Upper lobe of left lung (tissue), 6 donors: Measurements from ENCODE around the gene UBR2. TPM values are rescaled to one million over a fixed set of nuclear protein-coding genes. Genes with fewer than 3 reads are reported as not detected.

Experiments
- ATAC-seq, 2 donors: fragments of 200-7000 bp; cut with Tn5 transposase; one replicate each; pipeline ENCODE4 v1.9.1; 2022; ENCODE audit warnings: mild to moderate bottlenecking in 2 of 2, moderate library complexity in 2 of 2; ENCODE audit not compliant: low FRiP score in 2 of 2
- DNase-seq, 2 donors: peaks; one replicate each; pipeline ENCODE4 v3.0.0-alpha.2; 2019 to 2020
- H3K27ac ChIP-seq, 4 donors: fragments of 200-600 bp; sonication (generic); one replicate each; pipeline ENCODE4 v1.5.1; 2016 to 2019
- H3K27me3 ChIP-seq, 4 donors: fragments of 200-600 bp; sonication (generic); one replicate each; pipeline ENCODE4 v1.5.1; 2017 to 2019
- H3K36me3 ChIP-seq, 4 donors: fragments of 200-600 bp; sonication (generic); one replicate each; pipeline ENCODE4 v1.5.1; 2016 to 2019
- H3K4me1 ChIP-seq, 4 donors: fragments of 200-600 bp; sonication (generic); one replicate each; pipeline ENCODE4 v1.5.1; 2018 to 2019
- H3K4me3 ChIP-seq, 4 donors: fragments of 200-600 bp; sonication (generic); one replicate each; pipeline ENCODE4 v1.5.1; 2017 to 2019; ENCODE audit warnings: mild to moderate bottlenecking in 2 of 4, moderate library complexity in 1 of 4
- H3K9me3 ChIP-seq, 4 donors: fragments of 200-600 bp; sonication (generic); one replicate each; pipeline ENCODE4 v1.5.1; 2018 to 2019
- EP300 ChIP-seq, 4 donors: sonication (generic); formaldehyde crosslinking; IDR thresholded peaks; one replicate each; pipeline ENCODE4 v1.5.1; 2017; ENCODE audit warnings: antibody characterized with exemption in 4 of 4, control low read depth in 2 of 4
- POLR2A ChIP-seq, 4 donors: fragments of 450-650 bp; IDR thresholded peaks; one replicate each; pipeline ENCODE4 v1.5.1; 2016 to 2017; ENCODE audit warnings: antibody characterized with exemption in 4 of 4, mild to moderate bottlenecking in 2 of 4
- POLR2AphosphoS5 ChIP-seq, 2 donors: sonication (generic); formaldehyde crosslinking; IDR thresholded peaks; one replicate each; pipeline ENCODE4 v1.5.1; 2017; ENCODE audit warnings: antibody characterized with exemption in 2 of 2
- WGBS, 2 donors: methylation state at CpG; one replicate each; pipeline ENCODE4 v1.1.5; 2017 to 2018; 5-methylcytosine and 5-hydroxymethylcytosine counted together
- total RNA-seq, 6 donors: library from RNA; depleted of rRNA in 4 of 6; stranded (reverse); fragments of >200 nt in 4 of 6; gene quantifications; one replicate each; pipeline versions ENCODE4 v1.1.0 to v1.2.1, GENCODE V29; 2016 to 2021
- TF ChIP-seq, protein P1 (sequence below), 6 experiments: fragments of 450-650 bp in 4 of 6; fragments of 200-600 bp in 2 of 6; sonication (generic) in 2 of 6; IDR thresholded peaks; one replicate each; pipeline ENCODE4 v1.5.1; 2016 to 2019; ENCODE audit warnings: antibody characterized with exemption in 6 of 6
- donor health status: DM: no; HTN: no; CAD: no; lungs with moderate emphysema.
- donor health status: DM: no; HTN: yes; CAD: no; lungs with severe emphysema.

The UBR2 gene
- total RNA-seq, 6 donors from 2014 or later, result 20.3 to 44.3 (median 32.8) TPM

DNA sequence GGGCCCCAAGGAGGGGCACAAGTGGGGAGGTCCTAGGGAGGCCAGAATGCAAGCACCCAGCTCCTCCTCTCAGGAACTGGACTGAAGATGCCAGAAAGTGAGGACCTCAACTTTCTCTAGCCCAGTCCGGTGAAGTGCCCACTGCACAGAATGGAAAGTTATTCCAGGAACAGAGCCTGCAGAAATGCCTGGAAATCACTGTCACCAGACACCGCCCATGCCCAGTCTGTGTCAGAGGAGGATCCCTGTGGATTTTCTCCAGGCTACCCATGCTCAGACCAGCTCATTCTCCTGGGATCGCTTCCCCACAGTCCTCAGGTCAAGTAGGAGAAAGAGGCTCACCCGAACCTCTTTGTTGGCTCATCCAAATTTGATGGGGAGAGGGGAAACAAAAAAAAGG lies 152.0 kb downstream of the UBR2 start:
- H3K27ac ChIP-seq, result no peak overlapping the region
- no peaks in the 10 kb centered on the region for H3K36me3 ChIP-seq
- TF ChIP-seq POLR2A (IDR thresholded peaks at IDR 0.05), result no peak
- no peak for TF ChIP-seq EP300 (IDR thresholded peaks at IDR 0.05)
- TF ChIP-seq, protein P1, sequence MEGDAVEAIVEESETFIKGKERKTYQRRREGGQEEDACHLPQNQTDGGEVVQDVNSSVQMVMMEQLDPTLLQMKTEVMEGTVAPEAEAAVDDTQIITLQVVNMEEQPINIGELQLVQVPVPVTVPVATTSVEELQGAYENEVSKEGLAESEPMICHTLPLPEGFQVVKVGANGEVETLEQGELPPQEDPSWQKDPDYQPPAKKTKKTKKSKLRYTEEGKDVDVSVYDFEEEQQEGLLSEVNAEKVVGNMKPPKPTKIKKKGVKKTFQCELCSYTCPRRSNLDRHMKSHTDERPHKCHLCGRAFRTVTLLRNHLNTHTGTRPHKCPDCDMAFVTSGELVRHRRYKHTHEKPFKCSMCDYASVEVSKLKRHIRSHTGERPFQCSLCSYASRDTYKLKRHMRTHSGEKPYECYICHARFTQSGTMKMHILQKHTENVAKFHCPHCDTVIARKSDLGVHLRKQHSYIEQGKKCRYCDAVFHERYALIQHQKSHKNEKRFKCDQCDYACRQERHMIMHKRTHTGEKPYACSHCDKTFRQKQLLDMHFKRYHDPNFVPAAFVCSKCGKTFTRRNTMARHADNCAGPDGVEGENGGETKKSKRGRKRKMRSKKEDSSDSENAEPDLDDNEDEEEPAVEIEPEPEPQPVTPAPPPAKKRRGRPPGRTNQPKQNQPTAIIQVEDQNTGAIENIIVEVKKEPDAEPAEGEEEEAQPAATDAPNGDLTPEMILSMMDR (IDR thresholded peaks at IDR 0.05), result no peak
- no peak for TF ChIP-seq POLR2AphosphoS5 (IDR thresholded peaks at IDR 0.05)
- H3K9me3 ChIP-seq, result peaks cover 0 to 5% (median 0%) of the 10 kb centered on the region in 4 donors
- DNase-seq, result no peak
- no peaks in the 10 kb centered on the region for H3K27me3 ChIP-seq
- H3K4me1 ChIP-seq, result no peaks in the 10 kb centered on the region
- H3K4me3 ChIP-seq, result no peak overlapping the region
- 87 to 90% methylated on average over 4 of the region's 4 CpGs for whole genome bisulfite sequencing, 2 donors
- no peak for ATAC-seq

DNA sequence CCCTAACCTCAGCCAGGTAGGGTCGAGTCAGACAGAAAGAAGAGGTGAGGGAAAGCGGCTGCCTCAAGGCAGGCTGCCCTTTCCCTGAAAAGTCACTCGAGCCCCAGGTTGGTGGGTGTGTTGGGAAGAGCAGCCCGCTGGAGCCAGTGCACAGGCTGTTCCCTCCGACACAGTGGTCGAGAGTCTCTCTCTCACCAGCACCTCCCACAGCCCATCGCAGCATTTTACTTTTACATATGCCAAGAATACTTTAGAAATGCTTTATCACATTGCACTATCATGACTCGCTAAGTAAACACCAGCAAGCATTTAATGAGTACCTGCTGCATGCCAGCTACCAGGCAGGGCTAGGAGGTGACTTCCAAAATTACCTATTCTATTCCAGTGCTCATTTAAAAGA lies 156.9 kb downstream of the UBR2 start:
- peak in 1 of 2 donors; percentile 23 for DNase-seq
- ATAC-seq, result no peak
- 63 to 70% methylated on average over 8 of the region's 8 CpGs for WGBS, 2 donors

DNA sequence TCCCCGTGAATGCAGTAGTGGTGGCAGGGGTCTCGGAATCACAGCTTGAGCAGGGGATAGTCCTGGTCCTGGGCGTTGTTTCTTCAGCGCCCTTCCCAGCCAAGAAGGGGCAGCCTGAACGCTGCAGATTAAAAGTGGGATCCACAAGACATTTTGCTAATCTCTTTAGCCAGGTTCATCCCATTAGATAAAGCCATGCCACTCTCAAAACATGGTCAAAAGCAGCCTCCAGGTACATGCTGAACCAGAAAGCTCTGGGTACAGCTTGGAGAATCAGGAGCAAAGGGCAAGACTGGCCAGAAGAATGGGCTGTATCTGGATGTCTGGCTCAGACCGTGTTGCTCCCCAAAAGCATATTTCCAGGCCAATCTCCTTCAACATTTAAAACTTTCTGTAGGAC lies 158.7 kb downstream of the UBR2 start, which contains the start of gene PRPH2:
PRPH2 (minus strand) TSS at position 101 of the 400 bp plus-strand sequence. CDS start 263 bp downstream, outside the sequence.
- no peak for TF ChIP-seq EP300 (IDR thresholded peaks at IDR 0.05)
- TF ChIP-seq POLR2A (IDR thresholded peaks at IDR 0.05), result no peak
- TF ChIP-seq, protein P1 (IDR thresholded peaks at IDR 0.05), result no peak
- no peak for TF ChIP-seq POLR2AphosphoS5 (IDR thresholded peaks at IDR 0.05)
- WGBS, 2 donors, result 90 to 96% methylated on average over 6 of the region's 6 CpGs
- no peak within 1 kb of the TSS for H3K27ac ChIP-seq
- H3K36me3 ChIP-seq, result no peaks in the 10 kb centered on the region
- no peak for ATAC-seq
- H3K27me3 ChIP-seq, result no peaks in the 10 kb centered on the region
- H3K4me1 ChIP-seq, result peaks cover 9 to 14% (median 11%) of the 10 kb centered on the region in 4 donors
- DNase-seq, result no peak
- H3K4me3 ChIP-seq, result no peak within 1 kb of the TSS
- no peaks in the 10 kb centered on the region for H3K9me3 ChIP-seq

More for the DNA sequence above, 156.9 kb downstream of the UBR2 start:
- Histone ChIP-seq H3K9me3 (no peaks in the 10 kb centered on the region), H3K27ac (no peak overlapping the region), H3K4me3 (no peak overlapping the region), H3K4me1 (no peaks in the 10 kb centered on the region), H3K27me3 (no peaks in the 10 kb centered on the region), H3K36me3 (no peaks in the 10 kb centered on the region)
- TF ChIP-seq EP300 (IDR thresholded peaks at IDR 0.05) (no peak), POLR2AphosphoS5 (IDR thresholded peaks at IDR 0.05) (no peak)
- TF ChIP-seq, protein P1 (IDR thresholded peaks at IDR 0.05), result no peak

DNA sequence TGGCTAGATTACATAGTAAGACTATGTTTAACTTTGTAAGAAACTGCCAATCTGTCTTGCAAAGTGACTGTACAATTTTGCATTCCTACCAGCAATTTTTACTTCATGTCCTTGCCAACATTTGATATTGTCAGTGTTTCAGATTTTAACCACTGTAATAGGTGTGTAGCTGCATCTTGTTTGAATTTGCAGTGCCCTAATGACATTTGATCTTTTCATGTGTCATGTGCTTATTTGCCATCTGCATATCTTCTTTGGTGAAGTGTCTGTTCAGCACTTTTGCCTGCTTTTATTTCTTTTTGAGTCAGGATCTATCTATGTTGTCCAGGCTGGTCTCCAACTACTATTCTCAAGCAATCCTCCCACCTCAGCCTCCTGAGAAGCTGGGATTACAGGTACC lies 161.0 kb downstream of the UBR2 start:
- no peaks in the 10 kb centered on the region for H3K27me3 ChIP-seq
- no peak for TF ChIP-seq POLR2AphosphoS5 (IDR thresholded peaks at IDR 0.05)
- TF ChIP-seq, protein P1 (IDR thresholded peaks at IDR 0.05), result no peak
- TF ChIP-seq EP300 (IDR thresholded peaks at IDR 0.05), result no peak
- TF ChIP-seq POLR2A (IDR thresholded peaks at IDR 0.05), result no peak
- ATAC-seq, result no peak

DNA sequence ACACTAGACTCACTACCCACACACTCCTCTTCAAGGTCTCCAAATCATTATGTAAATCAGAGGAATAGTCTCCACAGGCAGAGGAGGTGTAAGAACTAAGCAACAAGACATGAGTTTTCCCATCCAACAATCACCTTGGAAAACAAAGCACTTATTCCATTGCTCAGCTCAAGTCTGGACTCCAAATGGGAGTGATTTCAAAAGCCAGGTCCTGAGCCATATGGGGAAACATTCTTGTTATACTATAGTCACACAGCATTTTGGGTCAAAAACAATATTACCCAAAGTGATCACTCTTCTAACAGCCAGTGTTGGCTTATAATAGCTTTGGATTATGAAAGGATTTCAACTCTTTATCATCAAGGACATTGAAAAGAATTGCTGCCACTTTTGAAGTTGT lies 162.2 kb downstream of the UBR2 start:
- H3K4me3 ChIP-seq, result peak overlapping the region in 2 of 4 donors; percentile 57 to 58

More for the DNA sequence above, 161.0 kb downstream of the UBR2 start:
- Histone ChIP-seq H3K4me3 (no peak overlapping the region), H3K4me1 (peaks cover 9 to 15% (median 12%) of the 10 kb centered on the region in 4 donors), H3K27ac (no peak overlapping the region), H3K9me3 (no peaks in the 10 kb centered on the region), H3K36me3 (no peaks in the 10 kb centered on the region)
- DNase-seq, result no peak

More for the DNA sequence above, 162.2 kb downstream of the UBR2 start:
- no peak for TF ChIP-seq EP300 (IDR thresholded peaks at IDR 0.05)
- TF ChIP-seq, protein P1 (IDR thresholded peaks at IDR 0.05), result no peak
- no peak for TF ChIP-seq POLR2A (IDR thresholded peaks at IDR 0.05)
- TF ChIP-seq POLR2AphosphoS5 (IDR thresholded peaks at IDR 0.05), result no peak
- no peaks in the 10 kb centered on the region for H3K27me3 ChIP-seq
- H3K36me3 ChIP-seq, result no peaks in the 10 kb centered on the region
- H3K4me1 ChIP-seq, result peaks cover 9 to 15% (median 12%) of the 10 kb centered on the region in 4 donors
- H3K27ac ChIP-seq, result peak overlapping the region; percentile 5 to 83 (median 78)
- no peaks in the 10 kb centered on the region for H3K9me3 ChIP-seq
- ATAC-seq (no peak), DNase-seq (no peak)
